Trophoblast cell (in vitro differentiated cells and primary cell): ENCODE data around the gene KRTAP4-11.
"Not testable (repeated sequence)": the region's sequence is repeated elsewhere in the genome, so short reads cannot be mapped to it uniquely, and the experiment has no call there.

Experiments
- DNase-seq, 2 donors: peaks; one replicate each; pipeline ENCODE4 v3.0.0-alpha.2; 2016
- H2AFZ ChIP-seq: 2 replicates; pipeline ENCODE4 v1.6.1; 2013; ENCODE audit warnings: low read length, moderate library complexity, mild to moderate bottlenecking; ENCODE audit not compliant: insufficient read depth, poor library complexity
- H2AK5ac ChIP-seq: 2 replicates; pipeline ENCODE4 v1.6.1; 2013; ENCODE audit warnings: mild to moderate bottlenecking, low read length
- H2BK120ac ChIP-seq: 2 replicates; pipeline ENCODE4 v1.6.1; 2013; ENCODE audit warnings: low read length, mild to moderate bottlenecking, moderate library complexity; ENCODE audit not compliant: insufficient read depth, poor library complexity
- H2BK12ac ChIP-seq: 2 replicates; pipeline ENCODE4 v1.6.1; 2013; ENCODE audit warnings: mild to moderate bottlenecking, low read length, moderate library complexity
- H2BK5ac ChIP-seq: 2 replicates; pipeline ENCODE4 v1.6.1; 2013; ENCODE audit warnings: low read length, low read depth, moderate library complexity, mild to moderate bottlenecking; ENCODE audit not compliant: poor library complexity
- H3K14ac ChIP-seq: 2 replicates; pipeline ENCODE4 v1.6.1; 2013; ENCODE audit warnings: mild to moderate bottlenecking, low read length
- H3K18ac ChIP-seq: 2 replicates; pipeline ENCODE4 v1.6.1; 2013; ENCODE audit warnings: mild to moderate bottlenecking, low read length
- H3K23ac ChIP-seq: 2 replicates; pipeline ENCODE4 v1.6.1; 2013; ENCODE audit warnings: low read length
- H3K27ac ChIP-seq: 2 replicates; pipeline ENCODE4 v1.5.1; 2013; ENCODE audit warnings: low read depth, mild to moderate bottlenecking, inconsistent platforms, low read length, moderate library complexity
- H3K27me3 ChIP-seq: 2 replicates; pipeline ENCODE4 v1.6.1; 2013; ENCODE audit warnings: inconsistent platforms, mild to moderate bottlenecking, low read length, moderate library complexity; ENCODE audit not compliant: insufficient read depth
- H3K36me3 ChIP-seq, 2 experiments: 1 replicate in 1 of 2; 2 replicates in 1 of 2; pipeline ENCODE4 v1.6.1; 2013; ENCODE audit warnings: low read length in 2 of 2, mild to moderate bottlenecking in 2 of 2, moderate library complexity in 1 of 2; ENCODE audit not compliant: insufficient read depth in 2 of 2, control insufficient read depth in 1 of 2
- H3K4ac ChIP-seq: 2 replicates; pipeline ENCODE4 v1.6.1; 2013; ENCODE audit warnings: low read depth, mild to moderate bottlenecking, low read length, moderate library complexity
- H3K4me1 ChIP-seq, 2 experiments: 1 replicate in 1 of 2; 2 replicates in 1 of 2; pipeline ENCODE4 v1.6.1; 2013; ENCODE audit warnings: low read length in 2 of 2, mild to moderate bottlenecking in 2 of 2, moderate library complexity in 1 of 2; ENCODE audit not compliant: insufficient read depth in 2 of 2, control insufficient read depth in 1 of 2
- H3K4me2 ChIP-seq: 2 replicates; pipeline ENCODE4 v1.6.1; 2013; ENCODE audit warnings: inconsistent platforms, mild to moderate bottlenecking, low read length, moderate library complexity
- H3K4me3 ChIP-seq: 2 replicates; pipeline ENCODE4 v1.5.1; 2013; ENCODE audit warnings: mild to moderate bottlenecking, low read depth, low read length, inconsistent platforms
- H3K79me1 ChIP-seq: one replicate; pipeline ENCODE4 v1.6.1; 2013; ENCODE audit warnings: low read length
- H3K79me2 ChIP-seq: 2 replicates; pipeline ENCODE4 v1.6.1; 2013; ENCODE audit warnings: low read length, mild to moderate bottlenecking; ENCODE audit not compliant: control insufficient read depth, insufficient read depth, poor library complexity
- H3K9ac ChIP-seq: 2 replicates; pipeline ENCODE4 v1.6.1; 2013; ENCODE audit warnings: mild to moderate bottlenecking, low read length
- H3K9me3 ChIP-seq: 2 replicates; pipeline ENCODE4 v1.6.1; 2013; ENCODE audit warnings: low read depth, mild to moderate bottlenecking, control low read depth, inconsistent platforms, low read length; ENCODE audit not compliant: insufficient read depth
- H4K12ac ChIP-seq: 2 replicates; pipeline ENCODE4 v1.6.1; 2013; ENCODE audit warnings: low read depth, mild to moderate bottlenecking, low read length, moderate library complexity
- H4K8ac ChIP-seq: 2 replicates; pipeline ENCODE4 v1.6.1; 2013; ENCODE audit warnings: low read depth, mild to moderate bottlenecking, low read length, moderate library complexity
- H4K91ac ChIP-seq: one replicate; pipeline ENCODE4 v1.6.1; 2013; ENCODE audit warnings: low read depth, mild to moderate bottlenecking, low read length, moderate library complexity
- WGBS: extraction: QIAGEN DNeasy Blood & Tissue Kit; methylation state at CpG from one replicate; pipeline ENCODE4 v1.1.7; 2013; ENCODE audit warnings: missing lambda C conversion rate; ENCODE audit not compliant: insufficient read length, insufficient coverage; ENCODE audit errors: extremely low coverage; 5-methylcytosine and 5-hydroxymethylcytosine counted together

Gene KRTAP4-11

DNA sequence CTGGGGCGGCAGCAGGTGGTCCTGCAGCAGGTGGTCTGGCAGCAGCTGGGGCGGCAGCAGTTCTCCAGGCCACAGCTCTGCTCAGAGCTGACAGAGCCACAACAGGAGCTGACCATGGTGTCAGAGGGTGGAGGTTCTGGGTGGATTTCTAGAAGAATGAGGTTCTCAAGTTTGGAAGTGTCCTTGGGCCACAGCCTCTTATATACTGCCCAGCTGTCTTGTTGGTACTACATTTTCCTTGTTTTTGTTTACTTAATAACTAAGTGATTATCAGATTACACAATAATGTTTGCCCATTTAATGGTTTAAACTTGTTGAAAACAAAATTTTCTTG is 31.4 kb upstream of the KRTAP4-11 start, which contains the start of gene KRTAP4-5:
Gene KRTAP4-5 (minus strand): TSS at position 174 of the 334 bp plus-strand sequence. CDS start 58 bp downstream, at position 116.
- Histone ChIP-seq H3K4me3 (no peak within 1 kb of the TSS), H2BK12ac (no peak within 1 kb of the TSS), H3K27ac (no peak within 1 kb of the TSS), H4K91ac (no peak within 1 kb of the TSS), H2AK5ac (no peak within 1 kb of the TSS), H2BK120ac (no peak within 1 kb of the TSS), H3K18ac (no peak within 1 kb of the TSS), H3K23ac (no peak within 1 kb of the TSS), H2AFZ (no peak within 1 kb of the TSS), H3K14ac (no peak within 1 kb of the TSS), H3K9ac (no peak within 1 kb of the TSS), H4K12ac (no peak within 1 kb of the TSS), H4K8ac (no peak within 1 kb of the TSS), H3K36me3 (no peaks in the 10 kb centered on the region), H2BK5ac (no peak within 1 kb of the TSS), H3K27me3 (no peaks in the 10 kb centered on the region), H3K79me2 (no peaks in the 10 kb centered on the region), H3K79me1 (no peaks in the 10 kb centered on the region), H3K4me2 (no peak within 1 kb of the TSS), H3K4me1 (no peaks in the 10 kb centered on the region), H3K9me3 (no peaks in the 10 kb centered on the region), H3K4ac (no peak within 1 kb of the TSS)
- no peak for DNase-seq
- no CpG with 5 or more reads among the region's 2 CpGs for WGBS

DNA sequence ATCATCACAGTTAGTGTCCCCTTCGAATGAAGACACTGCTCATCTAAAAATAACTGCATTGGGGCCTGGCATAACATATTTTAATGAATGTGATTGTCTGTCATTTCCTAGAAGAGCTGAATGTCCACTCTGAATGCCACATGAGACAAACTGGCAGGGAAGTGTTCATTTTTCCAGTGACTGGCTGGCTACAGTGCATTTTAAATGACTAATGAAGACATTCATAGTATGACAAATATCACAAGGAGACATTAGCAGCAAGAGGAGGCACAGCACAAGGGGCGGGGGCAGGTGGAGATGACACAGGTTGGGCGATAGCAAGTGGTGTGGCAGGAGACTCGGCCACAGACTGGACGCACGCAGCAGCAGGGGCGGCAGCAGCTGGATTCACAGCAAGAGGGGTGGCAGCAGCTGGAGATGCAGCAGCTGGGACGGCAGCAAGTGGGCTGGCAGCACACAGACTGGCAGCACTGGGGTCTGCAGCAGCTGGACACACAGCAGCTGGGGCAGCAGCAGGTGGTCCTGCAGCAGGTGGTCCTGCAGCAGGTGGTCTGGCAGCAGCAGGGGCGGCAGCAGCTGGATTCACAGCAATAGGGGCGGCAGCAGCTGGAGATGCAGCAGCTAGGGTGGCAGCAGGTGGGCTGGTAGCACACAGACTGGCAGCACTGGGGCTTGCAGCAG is 30.9 kb upstream of the KRTAP4-11 start:
- not testable (repeated sequence) for H3K27me3 ChIP-seq, H3K9ac ChIP-seq, H3K79me1 ChIP-seq, H4K8ac ChIP-seq, H3K4me3 ChIP-seq, H3K27ac ChIP-seq, H3K9me3 ChIP-seq, H4K12ac ChIP-seq, H3K4ac ChIP-seq, H3K79me2 ChIP-seq, H3K18ac ChIP-seq, H2AFZ ChIP-seq, H3K36me3 ChIP-seq, H3K14ac ChIP-seq, H3K4me1 ChIP-seq, H3K4me2 ChIP-seq, H2AK5ac ChIP-seq, H3K23ac ChIP-seq, H2BK5ac ChIP-seq, H4K91ac ChIP-seq, H2BK120ac ChIP-seq, H2BK12ac ChIP-seq
- DNase-seq = peak; percentile 23 to 55
- no CpG with 5 or more reads among the region's 10 CpGs for WGBS

DNA sequence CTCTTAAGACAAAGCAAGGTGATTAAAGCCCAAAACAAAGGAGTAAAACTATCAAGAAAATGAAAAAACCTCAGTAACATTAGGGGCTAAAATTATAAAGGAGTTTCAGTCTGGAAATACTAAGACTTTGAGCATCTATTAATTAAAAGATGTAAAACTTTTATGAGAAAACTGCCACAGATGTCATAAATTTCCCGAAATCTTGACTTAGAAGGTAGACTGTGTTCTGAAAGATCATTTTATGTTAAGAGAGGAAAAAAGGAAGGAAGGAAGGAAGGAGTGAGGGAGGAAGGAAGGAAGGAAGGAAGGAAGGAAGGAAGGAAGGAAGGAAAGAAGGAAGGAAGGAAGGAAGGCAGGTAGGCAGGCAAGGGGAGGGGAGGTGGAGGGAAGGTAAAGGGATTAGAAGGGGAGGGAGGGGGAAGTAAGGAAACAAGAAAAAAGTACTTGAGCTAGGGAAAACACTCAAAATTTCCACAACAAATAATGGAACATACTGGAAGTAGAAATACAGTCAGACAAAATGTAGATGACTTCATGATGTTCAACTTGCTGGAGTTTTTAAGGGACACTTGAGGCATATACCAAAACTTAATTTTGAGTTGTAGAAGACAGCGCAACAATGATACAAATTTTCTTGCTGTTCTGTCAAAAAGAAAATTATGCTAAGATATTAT is 29.5 kb upstream of the KRTAP4-11 start:
- Histone ChIP-seq H4K8ac (no peak overlapping the region), H3K79me1 (no peaks in the 10 kb centered on the region), H4K91ac (no peak overlapping the region), H3K79me2 (no peaks in the 10 kb centered on the region), H3K4ac (no peak overlapping the region), H3K4me3 (no peak overlapping the region), H3K9ac (no peak overlapping the region), H2BK120ac (no peak overlapping the region), H2BK5ac (no peak overlapping the region), H3K27me3 (no peaks in the 10 kb centered on the region), H3K14ac (no peak overlapping the region), H2BK12ac (no peak overlapping the region), H3K4me1 (no peaks in the 10 kb centered on the region), H3K9me3 (no peaks in the 10 kb centered on the region), H3K27ac (no peak overlapping the region), H3K18ac (no peak overlapping the region), H3K36me3 (no peaks in the 10 kb centered on the region), H4K12ac (no peak overlapping the region), H3K4me2 (no peak overlapping the region), H3K23ac (no peak overlapping the region), H2AFZ (no peak overlapping the region), H2AK5ac (no peak overlapping the region)
- no CpG with 5 or more reads among the region's 2 CpGs for WGBS
- no peak for DNase-seq

DNA sequence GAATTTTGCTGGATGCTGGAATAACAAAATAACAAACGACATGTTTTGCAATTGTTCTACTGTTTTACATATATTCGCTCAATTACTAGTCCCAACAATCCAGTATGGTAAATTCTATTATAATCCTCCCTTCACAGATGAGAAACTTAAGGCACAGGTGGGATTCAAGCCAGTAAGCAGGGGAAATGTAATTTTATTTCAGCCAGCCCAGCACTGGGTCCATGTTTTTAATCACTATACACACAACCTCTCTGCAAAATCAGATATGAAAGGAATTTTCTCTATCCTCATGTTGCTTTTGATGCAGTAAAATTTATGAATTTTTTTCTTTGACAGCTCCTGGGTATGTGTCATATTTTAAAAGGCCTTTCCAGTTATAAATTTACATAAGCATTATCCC is 27.1 kb upstream of the KRTAP4-11 start:
- no peak for DNase-seq
- no peaks in the 10 kb centered on the region for H3K36me3 ChIP-seq
- H3K79me1 ChIP-seq = no peaks in the 10 kb centered on the region
- H4K12ac ChIP-seq = no peak overlapping the region
- peaks cover under 1% of the 10 kb centered on the region for H3K9me3 ChIP-seq
- H3K4me3 ChIP-seq = no peak overlapping the region
- H3K14ac ChIP-seq = no peak overlapping the region
- H3K79me2 ChIP-seq = no peaks in the 10 kb centered on the region
- no CpG with 5 or more reads among the region's 2 CpGs for WGBS
- H3K4ac ChIP-seq = no peak overlapping the region
- H3K18ac ChIP-seq = no peak overlapping the region
- no peak overlapping the region for H2BK120ac ChIP-seq
- no peaks in the 10 kb centered on the region for H3K4me1 ChIP-seq
- no peak overlapping the region for H3K27ac ChIP-seq
- H3K4me2 ChIP-seq = no peak overlapping the region
- no peak overlapping the region for H2BK12ac ChIP-seq
- H3K27me3 ChIP-seq = no peaks in the 10 kb centered on the region
- H4K91ac ChIP-seq = no peak overlapping the region
- no peak overlapping the region for H2AFZ ChIP-seq
- H3K23ac ChIP-seq = no peak overlapping the region
- H3K9ac ChIP-seq = no peak overlapping the region
- H4K8ac ChIP-seq = no peak overlapping the region
- no peak overlapping the region for H2BK5ac ChIP-seq
- H2AK5ac ChIP-seq = no peak overlapping the region
